ENCODE results near the gene BNIP5. TPM values are rescaled to one million over a fixed set of nuclear protein-coding genes. Genes with fewer than 3 reads are reported as not detected.

BNIP5 gene
- total RNA-seq, 1 experiment from 2014 or later, result not detected

DNA sequence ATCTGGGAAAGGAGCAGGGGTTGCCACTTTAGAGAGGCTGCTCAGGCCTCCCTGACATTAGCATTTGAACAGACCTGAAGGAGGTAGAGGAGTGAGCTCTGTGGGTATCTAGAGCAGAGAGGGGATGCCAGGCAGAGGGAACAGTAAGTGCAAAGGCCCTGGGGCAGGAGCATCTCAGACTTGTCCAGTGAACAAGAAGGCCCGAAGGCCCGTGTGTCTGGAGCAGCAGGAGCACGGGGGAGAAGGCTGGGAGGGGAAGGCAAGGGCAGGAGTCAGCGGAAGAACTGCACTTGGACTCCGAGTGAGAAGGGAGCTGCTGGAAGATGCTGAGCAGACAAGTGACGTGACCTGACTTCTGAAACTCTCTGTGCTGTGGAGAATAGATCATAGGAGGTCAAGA is 35.4 kb upstream of the BNIP5 start:
- H3K27me3 ChIP-seq (ENCODE audit: insufficient read depth, low read depth), result no peaks in the 10 kb centered on the region
- no peak overlapping the region for H3K4me3 ChIP-seq
- H3K4me2 ChIP-seq, result no peak overlapping the region
- BruUV-seq (replicated peaks), result no TSS peak
- TF ChIP-seq, protein P1, sequence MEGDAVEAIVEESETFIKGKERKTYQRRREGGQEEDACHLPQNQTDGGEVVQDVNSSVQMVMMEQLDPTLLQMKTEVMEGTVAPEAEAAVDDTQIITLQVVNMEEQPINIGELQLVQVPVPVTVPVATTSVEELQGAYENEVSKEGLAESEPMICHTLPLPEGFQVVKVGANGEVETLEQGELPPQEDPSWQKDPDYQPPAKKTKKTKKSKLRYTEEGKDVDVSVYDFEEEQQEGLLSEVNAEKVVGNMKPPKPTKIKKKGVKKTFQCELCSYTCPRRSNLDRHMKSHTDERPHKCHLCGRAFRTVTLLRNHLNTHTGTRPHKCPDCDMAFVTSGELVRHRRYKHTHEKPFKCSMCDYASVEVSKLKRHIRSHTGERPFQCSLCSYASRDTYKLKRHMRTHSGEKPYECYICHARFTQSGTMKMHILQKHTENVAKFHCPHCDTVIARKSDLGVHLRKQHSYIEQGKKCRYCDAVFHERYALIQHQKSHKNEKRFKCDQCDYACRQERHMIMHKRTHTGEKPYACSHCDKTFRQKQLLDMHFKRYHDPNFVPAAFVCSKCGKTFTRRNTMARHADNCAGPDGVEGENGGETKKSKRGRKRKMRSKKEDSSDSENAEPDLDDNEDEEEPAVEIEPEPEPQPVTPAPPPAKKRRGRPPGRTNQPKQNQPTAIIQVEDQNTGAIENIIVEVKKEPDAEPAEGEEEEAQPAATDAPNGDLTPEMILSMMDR (conservative IDR thresholded peaks at IDR 0.05), result no peak
- peaks cover 25% of the 10 kb centered on the region for H3F3A ChIP-seq (ENCODE audit: insufficient read depth, low read depth)
- H3K27ac ChIP-seq, result no peak overlapping the region
- H3K9me3 ChIP-seq (ENCODE audit: insufficient read depth, low read depth), result no peaks in the 10 kb centered on the region
- H2AFZ ChIP-seq, result no peak overlapping the region
- H3K36me3 ChIP-seq (ENCODE audit: low read depth), result no peaks in the 10 kb centered on the region
- no peak for DNase-seq
- no peaks in the 10 kb centered on the region for H4K20me1 ChIP-seq (ENCODE audit: insufficient read depth)
- no peaks in the 10 kb centered on the region for H3K9me2 ChIP-seq (ENCODE audit: insufficient read depth)
- intact Hi-C loops (cut with micrococcal nuclease; ENCODE audit: unreplicated experiment), result no loop called here
- peaks cover 26% of the 10 kb centered on the region for H3K4me1 ChIP-seq (replicated peaks; ENCODE audit: insufficient read depth)
- CTCF ChIA-PET, result no interaction called here
- H3K79me2 ChIP-seq (ENCODE audit: low read depth), result no peaks in the 10 kb centered on the region
- POLR2A ChIA-PET (ENCODE audit: unreplicated experiment), result interaction anchor here (0.8 kb wide), 1 partner anchor 876 kb away, joined by 21 read pairs; no protein-coding TSS in a partner anchor

DNA sequence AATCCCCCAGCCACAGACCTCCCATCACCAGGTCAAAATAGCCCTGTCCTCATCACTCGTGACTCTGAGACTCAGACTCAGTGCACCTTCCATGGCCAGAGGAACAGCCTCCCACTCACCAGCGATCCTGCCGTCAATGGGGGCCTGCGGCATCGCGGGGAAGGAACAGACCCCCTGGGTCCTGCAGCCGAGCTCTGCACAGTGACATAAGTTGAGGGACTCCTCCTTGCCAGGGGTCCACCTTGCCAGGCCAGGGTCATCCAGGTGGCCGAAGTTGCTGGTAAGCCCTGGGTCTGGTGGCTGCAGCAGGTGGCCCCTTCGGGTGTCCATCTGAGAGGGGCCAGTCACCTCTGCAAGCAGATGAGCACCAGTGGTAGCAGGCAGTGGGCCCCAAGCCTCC is 34.5 kb upstream of the BNIP5 start:
- no peaks in the 10 kb centered on the region for H4K20me1 ChIP-seq (ENCODE audit: insufficient read depth)
- no peak overlapping the region for H3K4me3 ChIP-seq
- peaks cover 25% of the 10 kb centered on the region for H3F3A ChIP-seq (ENCODE audit: insufficient read depth, low read depth)
- no peaks in the 10 kb centered on the region for H3K9me2 ChIP-seq (ENCODE audit: insufficient read depth)
- H3K27me3 ChIP-seq (ENCODE audit: insufficient read depth, low read depth), result no peaks in the 10 kb centered on the region
- no peaks in the 10 kb centered on the region for H3K79me2 ChIP-seq (ENCODE audit: low read depth)
- no TSS peak for BruUV-seq (replicated peaks)
- POLR2A ChIA-PET (ENCODE audit: unreplicated experiment), result no interaction called here
- DNase-seq, result no peak
- peaks cover 26% of the 10 kb centered on the region for H3K4me1 ChIP-seq (replicated peaks; ENCODE audit: insufficient read depth)
- no peaks in the 10 kb centered on the region for H3K36me3 ChIP-seq (ENCODE audit: low read depth)
- H3K27ac ChIP-seq, result no peak overlapping the region
- TF ChIP-seq, protein P1 (conservative IDR thresholded peaks at IDR 0.05), result no peak
- TF ChIP-seq EZH2 (IDR thresholded peaks at IDR 0.05; ENCODE audit: low read depth), result no peak
- H3K4me2 ChIP-seq, result no peak overlapping the region
- intact Hi-C loops (cut with micrococcal nuclease; ENCODE audit: unreplicated experiment), result no loop called here
- H3K9me3 ChIP-seq (ENCODE audit: insufficient read depth, low read depth), result no peaks in the 10 kb centered on the region
- no peak overlapping the region for H2AFZ ChIP-seq
- CTCF ChIA-PET, result no interaction called here

DNA sequence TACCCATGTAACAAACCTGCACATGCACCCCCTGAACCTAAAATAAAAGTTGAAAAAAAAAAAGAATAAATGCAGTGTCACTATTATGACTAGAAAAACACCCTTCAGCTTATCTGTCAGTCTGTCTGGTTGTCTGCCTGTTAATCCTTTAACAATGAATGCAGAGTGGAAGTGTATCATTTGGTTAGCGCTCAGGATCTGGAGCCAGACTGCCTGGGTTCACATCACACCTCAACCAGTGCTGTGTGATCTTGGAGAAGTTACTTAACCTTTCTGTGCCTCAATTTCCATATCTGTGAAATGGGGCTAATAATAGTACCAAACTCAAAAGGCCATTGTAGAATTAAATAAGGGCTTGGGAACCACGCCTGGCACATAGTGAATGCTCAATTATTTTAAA is 34.0 kb upstream of the BNIP5 start:
- no peak overlapping the region for H2AFZ ChIP-seq
- H4K20me1 ChIP-seq (ENCODE audit: insufficient read depth), result no peaks in the 10 kb centered on the region
- no peaks in the 10 kb centered on the region for H3K27me3 ChIP-seq (ENCODE audit: insufficient read depth, low read depth)
- H3K4me1 ChIP-seq (replicated peaks; ENCODE audit: insufficient read depth), result peaks cover 26% of the 10 kb centered on the region
- intact Hi-C loops (cut with micrococcal nuclease; ENCODE audit: unreplicated experiment), result no loop called here
- TF ChIP-seq, protein P1 (conservative IDR thresholded peaks at IDR 0.05), result no peak
- TF ChIP-seq EZH2 (IDR thresholded peaks at IDR 0.05; ENCODE audit: low read depth), result no peak
- BruUV-seq (replicated peaks), result no TSS peak
- H3K4me2 ChIP-seq, result no peak overlapping the region
- no peaks in the 10 kb centered on the region for H3K9me2 ChIP-seq (ENCODE audit: insufficient read depth)
- H3F3A ChIP-seq (ENCODE audit: insufficient read depth, low read depth), result peaks cover 25% of the 10 kb centered on the region
- no peak for DNase-seq
- CTCF ChIA-PET, result no interaction called here
- H3K27ac ChIP-seq, result no peak overlapping the region
- no peak overlapping the region for H3K4me3 ChIP-seq
- no peaks in the 10 kb centered on the region for H3K36me3 ChIP-seq (ENCODE audit: low read depth)
- no peaks in the 10 kb centered on the region for H3K79me2 ChIP-seq (ENCODE audit: low read depth)
- POLR2A ChIA-PET (ENCODE audit: unreplicated experiment), result no interaction called here
- H3K9me3 ChIP-seq (ENCODE audit: insufficient read depth, low read depth), result no peaks in the 10 kb centered on the region

Measured in PC-9 (cell line).